Esophagus muscularis mucosa (tissue), 3 donors: ENCODE measurements around the gene PBX3.

Experiments
- CTCF ChIP-seq, 3 experiments: fragments of 200-600 bp in 2 of 3; fragments of 450-650 bp in 1 of 3; sonication (generic) in 2 of 3; IDR thresholded peaks; one replicate each; pipeline ENCODE4 v1.5.1; 2017 to 2019; ENCODE audit warnings: antibody characterized with exemption in 3 of 3, mild to moderate bottlenecking in 2 of 3, moderate library complexity in 1 of 3
- POLR2A ChIP-seq: fragments of 450-650 bp; IDR thresholded peaks from one replicate; pipeline ENCODE4 v1.6.1; 2017; ENCODE audit warnings: antibody characterized with exemption, moderate library complexity, mild to moderate bottlenecking, low read depth

- TF ChIP-seq CTCF (IDR thresholded peaks at IDR 0.05) = no peak
- TF ChIP-seq POLR2A = no peak
Observed at GRCh38 chr9:125932012-125932411, 184.8 kb downstream of the PBX3 start.
